HepG2 (cell line): ENCODE data around the gene ENKUR. TPM values are rescaled to one million over a fixed set of nuclear protein-coding genes. Genes with fewer than 3 reads are reported as not detected.

Experiments
- ATAC-seq: fragments of 200-7000 bp; cut with Tn5 transposase; 3 replicates; pipeline ENCODE4 v1.9.1; 2020; ENCODE audit warnings: mild to moderate bottlenecking, moderate library complexity
- BruUV-seq: library from RNA; stranded (reverse); fragments of 400-500 nt; replicated peaks from 2 replicates; lab custom pipeline; 2021; lab: Mats Ljungman, UMichigan
- CTCF ChIA-PET: fragments of 300-600 bp; formaldehyde crosslinking; extraction: SDS; loops from one replicate; lab custom pipeline; 2021; ENCODE audit warnings: low total read pairs, inconsistent platforms, low intra/inter-chr PET ratio; lab: Yijun Ruan, JAX
- POLR2A ChIA-PET: fragments of 350-600 bp; sonication (Branson Sonifier 250); formaldehyde crosslinking; loops from one replicate; lab custom pipeline; 2020; ENCODE audit warnings: antibody characterized with exemption, inconsistent platforms; lab: Yijun Ruan, JAX
- DNase-seq: peaks from one replicate; pipeline ENCODE4 v3.0.0-alpha.2; 2015; ENCODE audit warnings: low spot score
- FAIRE-seq: peaks from 3 replicates; lab custom pipeline; 2011; peaks lifted over from hg19 to GRCh38; lab: Jason Lieb, UNC
- H2AFZ ChIP-seq: one replicate; pipeline ENCODE4 v1.6.1; 2011; ENCODE audit warnings: low read length, inconsistent platforms
- H3K27ac ChIP-seq: fragments of 300-600 bp; 3 replicates; pipeline ENCODE4 v1.8.0; 2011; ENCODE audit warnings: mixed run types, mild to moderate bottlenecking, mixed read lengths, low read length, inconsistent platforms; ENCODE audit not compliant: insufficient read depth; ENCODE audit errors: extremely low read length
- H3K27me3 ChIP-seq, 2 experiments: fragments of 200-600 bp in 1 of 2; 2 replicates in 1 of 2; 3 replicates in 1 of 2; pipeline versions ENCODE4 v1.6.0 to v1.8.0; 2011; ENCODE audit warnings: low read length in 2 of 2, mild to moderate bottlenecking in 2 of 2, moderate library complexity in 2 of 2, inconsistent platforms in 1 of 2; ENCODE audit not compliant: insufficient read depth in 2 of 2, control insufficient read depth in 1 of 2
- H3K36me3 ChIP-seq, 2 experiments: fragments of 200-600 bp in 1 of 2; replicated peaks in 1 of 2; 2 replicates in 1 of 2; 3 replicates in 1 of 2; pipeline versions ENCODE4 v1.5.1 to v1.8.0; 2011; ENCODE audit warnings: low read length in 2 of 2, inconsistent platforms in 1 of 2; ENCODE audit not compliant: insufficient read depth in 2 of 2, control insufficient read depth in 1 of 2
- H3K4me1 ChIP-seq: 2 replicates; pipeline ENCODE4 v1.5.1; 2012; ENCODE audit warnings: low read length, inconsistent platforms; ENCODE audit not compliant: insufficient read depth
- H3K4me2 ChIP-seq: 2 replicates; pipeline ENCODE4 v1.6.0; 2011; ENCODE audit warnings: low read depth, low read length, inconsistent platforms
- H3K4me3 ChIP-seq, 3 experiments: fragments of 200-600 bp in 1 of 3; sonication (generic), shearing (Covaris generic) in 1 of 3; replicated peaks in 1 of 3; 2 replicates each; pipeline ENCODE4 v1.5.1; 2011 to 2016; ENCODE audit warnings: low read length in 3 of 3, inconsistent platforms in 2 of 3, low read depth in 2 of 3, mild to moderate bottlenecking in 2 of 3, control low read depth in 1 of 3, mixed read lengths in 1 of 3; ENCODE audit not compliant: insufficient read depth in 1 of 3
- H3K79me2 ChIP-seq: one replicate; pipeline ENCODE4 v1.6.1; 2011; ENCODE audit warnings: low read length, inconsistent platforms; ENCODE audit not compliant: insufficient read depth
- H3K9ac ChIP-seq: 2 replicates; pipeline ENCODE4 v1.6.0; 2011; ENCODE audit warnings: mild to moderate bottlenecking, low read depth, low read length, inconsistent platforms; ENCODE audit not compliant: insufficient read depth
- H3K9me3 ChIP-seq: 2 replicates; pipeline ENCODE4 v1.5.1; 2012; ENCODE audit warnings: mild to moderate bottlenecking, low read length
- H4K20me1 ChIP-seq: 2 replicates; pipeline ENCODE4 v1.6.0; 2011; ENCODE audit warnings: inconsistent platforms, mild to moderate bottlenecking, low read length, moderate library complexity; ENCODE audit not compliant: insufficient read depth
- CEBPZ ChIP-seq: IDR thresholded peaks from 2 replicates; pipeline ENCODE4 v1.6.1; 2012; ENCODE audit warnings: low read length, improper control_type of control experiment
- HNRNPK ChIP-seq: fragments of 200-400 bp; formaldehyde crosslinking; IDR thresholded peaks from 2 replicates; pipeline ENCODE4 v1.6.1; 2018; ENCODE audit warnings: low read length, low read depth, moderate library complexity, mild to moderate bottlenecking; ENCODE audit not compliant: poor library complexity, severe bottlenecking
- PBX3 ChIP-seq: sonication (generic); formaldehyde crosslinking; IDR thresholded peaks from 2 replicates; pipeline ENCODE4 v1.8.1; 2023; ENCODE audit warnings: missing genetic modification reagents, inconsistent platforms, borderline replicate concordance
- POLR2G ChIP-seq: fragments of 200-400 bp; formaldehyde crosslinking; IDR thresholded peaks from 2 replicates; pipeline ENCODE4 v1.6.1; 2018; ENCODE audit warnings: mild to moderate bottlenecking, low read depth, low read length, moderate library complexity
- SMAD9 ChIP-seq: sonication (generic); formaldehyde crosslinking; IDR thresholded peaks from 2 replicates; pipeline ENCODE4 v1.5.1; 2020; ENCODE audit warnings: mild to moderate bottlenecking, missing genetic modification reagents
- SRSF9 ChIP-seq: fragments of 200-400 bp; formaldehyde crosslinking; IDR thresholded peaks from 2 replicates; pipeline ENCODE4 v1.6.1; 2018; ENCODE audit warnings: borderline replicate concordance, mild to moderate bottlenecking, low read depth, low read length; ENCODE audit not compliant: insufficient read depth, poor library complexity, severe bottlenecking
- ZNF292 ChIP-seq: sonication (generic); formaldehyde crosslinking; IDR thresholded peaks from 2 replicates; pipeline ENCODE4 v1.8.1; 2022; ENCODE audit warnings: mild to moderate bottlenecking, low read depth, missing genetic modification reagents, borderline replicate concordance
- ZNF3 ChIP-seq: IDR thresholded peaks from 2 replicates; pipeline ENCODE4 v1.7.0; 2017; ENCODE audit warnings: inconsistent platforms
- ZNF329 ChIP-seq: sonication (generic); formaldehyde crosslinking; IDR thresholded peaks from 2 replicates; pipeline ENCODE4 v1.9.0; 2021; ENCODE audit warnings: low read depth, mild to moderate bottlenecking, missing genetic modification reagents
- ZNF501 ChIP-seq: sonication (generic); formaldehyde crosslinking; IDR thresholded peaks from 2 replicates; pipeline ENCODE4 v1.5.1; 2020; ENCODE audit warnings: mild to moderate bottlenecking, moderate library complexity, missing genetic modification reagents
- WGBS: methylation state at CpG from one replicate; pipeline ENCODE4 v1.1.6; 2017; ENCODE audit warnings: low lambda C conversion rate; 5-methylcytosine and 5-hydroxymethylcytosine counted together
- in situ Hi-C: cut with HindIII; loops from 2 replicates; pipeline ENCODE4 v1.10.0; 2017; ENCODE audit warnings: low pct_unique_long_range_greater_than_20kb; ENCODE audit not compliant: extremely low pct_ligation_motif_present
- intact Hi-C: fragments of 100-400 bp; cut with micrococcal nuclease; formaldehyde crosslinking; loops from one replicate; pipeline ENCODE4 v1.10.0; 2022; ENCODE audit not compliant: unreplicated experiment
- polyA plus RNA-seq, 8 experiments: library from polyadenylated mRNA; depleted of rRNA in 3 of 8; stranded (reverse) in 7 of 8; unstranded in 1 of 8; fragments of >200 nt; fragmentation: Illumina TruSeq in 4 of 8; extraction: Trizol in 4 of 8; gene quantifications; 2 replicates each; pipeline versions ENCODE4 v1.2.1 to v1.2.3, GENCODE V29; 2011 to 2016; ENCODE audit warnings: low read depth in 4 of 8, missing spikeins in 1 of 8, mixed read lengths in 1 of 8; ENCODE audit not compliant: insufficient read depth in 1 of 8
- total RNA-seq, 5 experiments: library from RNA; depleted of rRNA; stranded (reverse); fragments of >200 nt; fragmentation: Illumina TruSeq; extraction: Trizol; gene quantifications; 2 replicates each; pipeline ENCODE4 v1.2.3, GENCODE V29; 2016; ENCODE audit warnings: low read depth in 1 of 5

Gene ENKUR
- total and polyA plus RNA-seq, 2 of the 13 experiments (the other 11 are each of a cell fraction or from before 2014, with no cell fraction given), result 0.15 TPM

DNA sequence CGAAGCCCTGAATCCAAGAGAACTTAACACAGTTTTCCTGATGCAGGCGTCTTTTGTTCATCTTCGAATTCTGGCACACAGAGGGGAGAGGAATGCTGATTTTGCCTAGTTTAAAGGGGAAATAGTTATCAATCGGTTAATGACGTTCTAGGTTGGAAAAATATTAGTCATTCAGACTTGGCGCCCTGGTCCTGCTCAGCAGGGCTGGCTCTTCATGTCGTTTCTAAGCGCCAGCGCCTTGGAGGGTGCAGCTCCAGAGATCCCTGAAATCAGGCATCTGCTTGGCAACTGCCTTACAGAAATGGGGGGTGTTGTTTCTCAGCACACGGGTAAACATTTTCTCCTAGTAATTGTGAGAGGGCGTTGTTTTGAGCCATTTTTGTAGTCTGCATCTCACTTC is 62.3 kb downstream of the ENKUR start:
- Histone ChIP-seq H3K9me3 (no peaks in the 10 kb centered on the region), H3K4me2 (no peak overlapping the region), H3K36me3 (no peaks in the 10 kb centered on the region), H3K4me3 (no peak overlapping the region), H3K27me3 (no peaks in the 10 kb centered on the region), H3K4me1 (no peaks in the 10 kb centered on the region), H3K79me2 (no peaks in the 10 kb centered on the region), H3K27ac (no peak overlapping the region), H3K9ac (no peak overlapping the region), H4K20me1 (no peaks in the 10 kb centered on the region), H2AFZ (no peak overlapping the region)
- BruUV-seq, result no TSS peak
- no peak for DNase-seq
- intact Hi-C loops (no loop called here), in situ Hi-C loops (no loop called here)
- 35% methylated on average over 9 of the region's 11 CpGs for WGBS
- no peak for TF ChIP-seq SRSF9
- TF ChIP-seq POLR2G, result no peak
- no peak for TF ChIP-seq ZNF329
- TF ChIP-seq PBX3 (CRISPR knock-in tag), result no peak
- TF ChIP-seq ZNF501 (CRISPR knock-in tag), result no peak
- TF ChIP-seq ZNF3 (CRISPR knock-in tag), result no peak
- TF ChIP-seq CEBPZ, result no peak
- no peak for TF ChIP-seq HNRNPK
- no peak for TF ChIP-seq SMAD9 (CRISPR knock-in tag)
- no peak for TF ChIP-seq ZNF292 (CRISPR knock-in tag)
- no peak for ATAC-seq
- CTCF ChIA-PET, result no interaction called here
- FAIRE-seq, result no peak
- POLR2A ChIA-PET, result no interaction called here
